HG03095 (cell line): ENCODE results near the gene LGI4.
"Not testable (repeated sequence)": the region's sequence is repeated elsewhere in the genome, so short reads cannot be mapped to it uniquely, and the experiment has no call there.

Experiments
- ATAC-seq: cut with Tn5 transposase; IDR thresholded peaks from one replicate; pipeline ENCODE4 v1.9.1; 2021; ENCODE audit warnings: moderate library complexity; ENCODE audit not compliant: unreplicated experiment

The LGI4 gene

GRCh38 chr19:35107545-35107944, 27.3 kb downstream of the LGI4 start:
- ATAC-seq = no peak

- ATAC-seq = no peak
Measured at GRCh38 chr19:35106898-35107541, 27.8 kb downstream of the LGI4 start.

- no peak for ATAC-seq
Measured at GRCh38 chr19:35106291-35106583, 28.6 kb downstream of the LGI4 start.

GRCh38 chr19:35105411-35106290, 29.2 kb downstream of the LGI4 start:
- no peak for ATAC-seq

- no peak for ATAC-seq
Measured at GRCh38 chr19:35105047-35105410, 29.8 kb downstream of the LGI4 start.

- no peak for ATAC-seq
Measured at GRCh38 chr19:35104361-35104760, 30.5 kb downstream of the LGI4 start.

- not testable (repeated sequence) for ATAC-seq
Measured at GRCh38 chr19:35103614-35104013, 31.2 kb downstream of the LGI4 start.

- not testable (repeated sequence) for ATAC-seq
Measured at GRCh38 chr19:35101949-35102348, 32.9 kb downstream of the LGI4 start.

GRCh38 chr19:35100588-35101533, 34.0 kb downstream of the LGI4 start:
- ATAC-seq = no peak

- no peak for ATAC-seq
Measured at GRCh38 chr19:35099897-35100275, 35.0 kb downstream of the LGI4 start.

- ATAC-seq = no peak
Measured at GRCh38 chr19:35099155-35099896, 35.5 kb downstream of the LGI4 start.

GRCh38 chr19:35098413-35099049, 36.3 kb downstream of the LGI4 start:
- no peak for ATAC-seq

- ATAC-seq = no peak
Measured at GRCh38 chr19:35095667-35096368, 39.0 kb downstream of the LGI4 start.

GRCh38 chr19:35094656-35095055, 40.2 kb downstream of the LGI4 start:
- no peak for ATAC-seq

- no peak for ATAC-seq
Measured at GRCh38 chr19:35093941-35094647, 40.8 kb downstream of the LGI4 start.

- ATAC-seq = no peak
Measured at GRCh38 chr19:35093430-35093829, 41.4 kb downstream of the LGI4 start.

GRCh38 chr19:35090506-35091214, 44.2 kb downstream of the LGI4 start:
- ATAC-seq = no peak

GRCh38 chr19:35090160-35090505, 44.7 kb downstream of the LGI4 start:
- ATAC-seq = no peak

- no peak for ATAC-seq
Measured at GRCh38 chr19:35089554-35089953, 45.3 kb downstream of the LGI4 start.
